Karpas-422 (cell line): ENCODE measurements around the gene LMO7. TPM values are rescaled to one million over a fixed set of nuclear protein-coding genes. Genes with fewer than 3 reads are reported as not detected.

ENCODE experiments used
- DNase-seq: peaks from one replicate; pipeline ENCODE4 v3.0.0-alpha.2; 2015
- H2AFZ ChIP-seq: fragments of 200-600 bp; sonication (generic); 2 replicates; pipeline ENCODE4 v1.6.1; 2014; ENCODE audit warnings: antibody characterized with exemption, low read length, mixed read lengths
- H3K27ac ChIP-seq: fragments of 200-600 bp; sonication (generic); 2 replicates; pipeline ENCODE4 v1.5.1; 2014; ENCODE audit warnings: mild to moderate bottlenecking, low read length, moderate library complexity
- H3K27me3 ChIP-seq: fragments of 200-600 bp; sonication (generic); 2 replicates; pipeline ENCODE4 v1.6.1; 2014; ENCODE audit warnings: low read length, mixed read lengths
- H3K36me3 ChIP-seq: fragments of 200-600 bp; sonication (generic); 2 replicates; pipeline ENCODE4 v1.6.1; 2014; ENCODE audit warnings: low read length, mixed read lengths; ENCODE audit not compliant: insufficient read depth
- H3K4me1 ChIP-seq: fragments of 200-600 bp; sonication (generic); 2 replicates; pipeline ENCODE4 v1.6.1; 2014; ENCODE audit warnings: mild to moderate bottlenecking, low read length, mixed read lengths
- H3K4me2 ChIP-seq: fragments of 200-600 bp; sonication (generic); 2 replicates; pipeline ENCODE4 v1.6.1; 2014; ENCODE audit warnings: low read length, low read depth, mild to moderate bottlenecking; ENCODE audit not compliant: poor library complexity, severe bottlenecking
- H3K4me3 ChIP-seq: fragments of 200-600 bp; sonication (generic); 2 replicates; pipeline ENCODE4 v1.5.1; 2014; ENCODE audit warnings: mild to moderate bottlenecking, antibody characterized with exemption, low read length, mixed read lengths
- H3K79me2 ChIP-seq: fragments of 200-600 bp; sonication (generic); 2 replicates; pipeline ENCODE4 v1.6.1; 2014; ENCODE audit warnings: mild to moderate bottlenecking, low read length, mixed read lengths
- H3K9ac ChIP-seq: fragments of 200-600 bp; sonication (generic); 2 replicates; pipeline ENCODE4 v1.6.0; 2014; ENCODE audit warnings: low read length
- H3K9me2 ChIP-seq: fragments of 200-600 bp; sonication (generic), shearing (Covaris generic); replicated peaks from 2 replicates; pipeline ENCODE4 v1.6.0; 2014; ENCODE audit warnings: mild to moderate bottlenecking, low read length, moderate library complexity; ENCODE audit not compliant: insufficient read depth
- H3K9me3 ChIP-seq: fragments of 300-700, 200-600 bp; sonication (generic); 2 replicates; pipeline ENCODE4 v1.6.1; 2014; ENCODE audit warnings: low read length, mixed read lengths
- H4K20me1 ChIP-seq: fragments of 200-600 bp; sonication (generic); 2 replicates; pipeline ENCODE4 v1.6.1; 2014; ENCODE audit warnings: mild to moderate bottlenecking, antibody characterized with exemption, low read length, low read depth; ENCODE audit not compliant: insufficient read depth
- total RNA-seq: library from RNA; depleted of rRNA; stranded (reverse); fragments of >200 nt; shearing (Covaris generic); gene quantifications from 2 replicates; pipeline ENCODE4 v1.2.3, GENCODE V29; 2014; ENCODE audit warnings: low replicate concordance

LMO7 gene
- total RNA-seq, 1 experiment from 2014 or later: 40.0 TPM

GRCh38 chr13:75752826-75753225 lies 116.7 kb downstream of the LMO7 start:
- Histone ChIP-seq H3K4me2 (no peak overlapping the region), H3K4me3 (no peak overlapping the region), H3K9ac (no peak overlapping the region), H3K9me2 (no peaks in the 10 kb centered on the region), H3K79me2 (no peaks in the 10 kb centered on the region), H2AFZ (no peak overlapping the region), H3K4me1 (peaks cover 11% of the 10 kb centered on the region), H3K27me3 (no peaks in the 10 kb centered on the region), H4K20me1 (no peaks in the 10 kb centered on the region), H3K36me3 (peaks cover 5% of the 10 kb centered on the region; the same call in 1 of the 2 replicates), H3K27ac (no peak overlapping the region), H3K9me3 (peaks cover 11% of the 10 kb centered on the region)
- no peak for DNase-seq

DNA sequence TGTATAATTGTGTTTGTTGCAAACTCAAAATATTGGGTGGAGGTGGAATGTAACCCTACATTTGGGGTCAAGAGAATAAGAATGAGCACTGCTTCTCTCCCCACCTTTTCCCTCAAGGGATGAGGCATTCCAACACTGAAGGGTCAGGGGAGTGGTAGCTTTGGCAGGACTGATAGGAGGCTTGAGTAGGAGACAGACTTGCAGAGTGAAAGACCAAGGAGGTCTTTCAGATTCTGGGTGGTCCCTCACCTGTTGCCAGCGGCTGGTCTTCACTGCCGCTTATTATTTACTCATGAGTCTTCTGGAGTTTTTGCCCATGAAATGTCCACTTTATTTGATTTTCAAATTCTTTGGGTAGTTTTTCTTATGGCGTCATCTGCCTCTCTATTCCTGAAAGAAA lies 118.8 kb downstream of the LMO7 start:
- no peaks in the 10 kb centered on the region for H3K27me3 ChIP-seq
- no peaks in the 10 kb centered on the region for H3K9me2 ChIP-seq
- peaks cover 11% of the 10 kb centered on the region for H3K9me3 ChIP-seq
- no peak overlapping the region for H3K4me2 ChIP-seq
- no peaks in the 10 kb centered on the region for H4K20me1 ChIP-seq
- H3K79me2 ChIP-seq: no peaks in the 10 kb centered on the region
- no peak overlapping the region for H3K4me3 ChIP-seq
- H3K9ac ChIP-seq: no peak overlapping the region
- no peak overlapping the region for H2AFZ ChIP-seq
- peaks cover 2% of the 10 kb centered on the region for H3K4me1 ChIP-seq
- no peak overlapping the region for H3K27ac ChIP-seq
- DNase-seq: no peak
- H3K36me3 ChIP-seq: peaks cover 5% of the 10 kb centered on the region; the same call in 1 of the 2 replicates

- no peaks in the 10 kb centered on the region for H3K79me2 ChIP-seq
- H3K27ac ChIP-seq: no peak overlapping the region
Observed at GRCh38 chr13:75757336-75757735, 121.2 kb downstream of the LMO7 start.

GRCh38 chr13:75759531-75759930 lies 123.4 kb downstream of the LMO7 start:
- no peaks in the 10 kb centered on the region for H3K9me3 ChIP-seq
- H3K4me2 ChIP-seq: no peak overlapping the region
- no peaks in the 10 kb centered on the region for H3K79me2 ChIP-seq
- no peaks in the 10 kb centered on the region for H3K9me2 ChIP-seq
- no peaks in the 10 kb centered on the region for H3K36me3 ChIP-seq
- H3K27me3 ChIP-seq: no peaks in the 10 kb centered on the region
- H3K4me1 ChIP-seq: 0 out of 2 replicates have a peak, but pooled peaks cover 3% of the 10 kb centered on the region
- H3K9ac ChIP-seq: no peak overlapping the region
- H4K20me1 ChIP-seq: no peaks in the 10 kb centered on the region
- no peak overlapping the region for H3K4me3 ChIP-seq
- H3K27ac ChIP-seq: no peak overlapping the region
- no peak for DNase-seq
- H2AFZ ChIP-seq: no peak overlapping the region

More at GRCh38 chr13:75757336-75757735, 121.2 kb downstream of the LMO7 start:
- H3K4me2 ChIP-seq: no peak overlapping the region
- no peaks in the 10 kb centered on the region for H3K27me3 ChIP-seq
- peak; percentile 11 for DNase-seq
- 0 out of 2 replicates have a peak, but pooled peaks cover 3% of the 10 kb centered on the region for H3K4me1 ChIP-seq
- H3K9ac ChIP-seq: no peak overlapping the region
- no peaks in the 10 kb centered on the region for H3K9me2 ChIP-seq
- no peak overlapping the region for H3K4me3 ChIP-seq
- H3K9me3 ChIP-seq: peaks cover 11% of the 10 kb centered on the region
- H3K36me3 ChIP-seq: peaks cover 5% of the 10 kb centered on the region; the same call in 1 of the 2 replicates
- no peak overlapping the region for H2AFZ ChIP-seq
- H4K20me1 ChIP-seq: no peaks in the 10 kb centered on the region

GRCh38 chr13:75760131-75761021 lies 124.2 kb downstream of the LMO7 start:
- Histone ChIP-seq H3K27ac (no peak overlapping the region), H3K4me1 (0 out of 2 replicates have a peak, but pooled peaks cover 3% of the 10 kb centered on the region), H3K4me3 (no peak overlapping the region), H3K36me3 (no peaks in the 10 kb centered on the region), H3K79me2 (no peaks in the 10 kb centered on the region), H4K20me1 (no peaks in the 10 kb centered on the region), H2AFZ (no peak overlapping the region), H3K9ac (no peak overlapping the region), H3K4me2 (no peak overlapping the region), H3K9me3 (no peaks in the 10 kb centered on the region), H3K27me3 (no peaks in the 10 kb centered on the region), H3K9me2 (no peaks in the 10 kb centered on the region)
- peak; percentile 51 for DNase-seq

GRCh38 chr13:75761369-75761768 lies 125.2 kb downstream of the LMO7 start:
- no peaks in the 10 kb centered on the region for H4K20me1 ChIP-seq
- H3K36me3 ChIP-seq: no peaks in the 10 kb centered on the region
- no peak for DNase-seq
- no peak overlapping the region for H3K27ac ChIP-seq
- H3K27me3 ChIP-seq: no peaks in the 10 kb centered on the region
- H3K4me1 ChIP-seq: 0 out of 2 replicates have a peak, but pooled peaks cover 3% of the 10 kb centered on the region
- no peaks in the 10 kb centered on the region for H3K79me2 ChIP-seq
- H3K4me2 ChIP-seq: no peak overlapping the region
- H3K9ac ChIP-seq: no peak overlapping the region
- no peaks in the 10 kb centered on the region for H3K9me2 ChIP-seq
- no peak overlapping the region for H2AFZ ChIP-seq
- H3K4me3 ChIP-seq: no peak overlapping the region
- no peaks in the 10 kb centered on the region for H3K9me3 ChIP-seq

- Histone ChIP-seq H2AFZ (no peak overlapping the region), H3K4me2 (no peak overlapping the region), H3K79me2 (no peaks in the 10 kb centered on the region)
Observed at GRCh38 chr13:75762076-75762937, 126.2 kb downstream of the LMO7 start.

DNA sequence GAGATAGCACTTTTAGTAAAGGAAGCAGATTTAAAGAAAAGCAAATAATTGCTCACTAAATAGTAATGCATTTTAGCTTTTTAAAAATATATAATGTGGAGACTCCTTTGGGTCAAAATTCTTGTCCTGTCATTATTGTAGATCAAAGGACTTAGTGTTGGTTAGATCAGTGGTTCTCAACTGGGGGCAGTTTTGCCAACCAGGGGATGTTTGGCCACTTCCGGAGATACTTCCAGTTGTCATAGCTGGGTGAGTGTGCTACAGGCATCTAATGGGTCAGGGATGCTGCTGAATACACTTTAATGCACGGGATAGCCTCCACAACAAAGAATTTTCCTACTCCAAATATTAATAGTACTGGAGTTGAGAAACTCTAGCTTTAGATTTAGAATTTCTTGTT lies 126.8 kb downstream of the LMO7 start:
- Histone ChIP-seq H3K27ac (no peak overlapping the region), H2AFZ (no peak overlapping the region), H3K36me3 (no peaks in the 10 kb centered on the region), H3K9me3 (no peaks in the 10 kb centered on the region), H3K27me3 (no peaks in the 10 kb centered on the region), H3K9me2 (no peaks in the 10 kb centered on the region), H3K4me1 (0 out of 2 replicates have a peak, but pooled peaks cover 3% of the 10 kb centered on the region), H4K20me1 (no peaks in the 10 kb centered on the region), H3K9ac (no peak overlapping the region), H3K79me2 (no peaks in the 10 kb centered on the region), H3K4me3 (no peak overlapping the region), H3K4me2 (no peak overlapping the region)
- no peak for DNase-seq

More at GRCh38 chr13:75762076-75762937, 126.2 kb downstream of the LMO7 start:
- DNase-seq: no peak
- Histone ChIP-seq H4K20me1 (no peaks in the 10 kb centered on the region), H3K9me3 (no peaks in the 10 kb centered on the region), H3K9me2 (no peaks in the 10 kb centered on the region), H3K27me3 (no peaks in the 10 kb centered on the region), H3K4me1 (0 out of 2 replicates have a peak, but pooled peaks cover 3% of the 10 kb centered on the region), H3K36me3 (no peaks in the 10 kb centered on the region), H3K9ac (no peak overlapping the region), H3K27ac (no peak overlapping the region), H3K4me3 (no peak overlapping the region)
